Neural cell (in vitro differentiated cells): Measurements from ENCODE around the gene ERCC5.

Experiments used
- CTCF ChIP-seq: fragments of 450-650 bp; IDR thresholded peaks from 2 replicates; pipeline ENCODE4 v1.5.1; 2014; ENCODE audit warnings: antibody characterized with exemption, mild to moderate bottlenecking, moderate library complexity; ENCODE audit not compliant: poor library complexity, severe bottlenecking
- EZH2 ChIP-seq: fragments of 200-600, 300-800 bp; shearing (Covaris generic), sonication (generic); IDR thresholded peaks from 2 replicates; pipeline ENCODE4 v1.6.1; 2014; ENCODE audit warnings: antibody characterized with exemption, low read length, borderline replicate concordance, mild to moderate bottlenecking; ENCODE audit not compliant: insufficient read depth, poor library complexity, severe bottlenecking
- MXI1 ChIP-seq: fragments of 450-650 bp; conservative IDR thresholded peaks from 2 replicates; pipeline ENCODE4 v1.6.1; 2014; ENCODE audit warnings: antibody characterized with exemption, mild to moderate bottlenecking; ENCODE audit not compliant: poor library complexity, severe bottlenecking
- POLR2AphosphoS5 ChIP-seq: IDR thresholded peaks from 2 replicates; pipeline ENCODE4 v1.6.1; 2012
- RAD21 ChIP-seq: fragments of 450-650 bp; conservative IDR thresholded peaks from 2 replicates; pipeline ENCODE4 v1.6.1; 2014; ENCODE audit warnings: antibody characterized with exemption, mild to moderate bottlenecking, moderate library complexity
- REST ChIP-seq: IDR thresholded peaks from 2 replicates; pipeline ENCODE4 v1.6.1; 2012; ENCODE audit warnings: borderline replicate concordance
- SMC3 ChIP-seq: fragments of 450-650 bp; conservative IDR thresholded peaks from 2 replicates; pipeline ENCODE4 v1.6.1; 2014; ENCODE audit warnings: antibody characterized with exemption, mild to moderate bottlenecking, moderate library complexity; ENCODE audit not compliant: poor library complexity
- TAF1 ChIP-seq: IDR thresholded peaks from 2 replicates; pipeline ENCODE4 v1.6.1; 2012; ENCODE audit warnings: low read depth

GRCh38 chr13:102812611-102813287 lies 33.1 kb upstream of the ERCC5 start:
- TF ChIP-seq CTCF (no peak), SMC3 (no peak), TAF1 (no peak), EZH2 (no peak), REST (no peak), MXI1 (no peak), RAD21 (no peak), POLR2AphosphoS5 (no peak)
